ENCODE measurements around the gene RP9. TPM values are rescaled to one million over a fixed set of nuclear protein-coding genes. Genes with fewer than 3 reads are reported as not detected.

The RP9 gene
- total and polyA plus RNA-seq, 9 of the 15 experiments (the other 6 are each of a cell fraction or from before 2014, with no cell fraction given): 10.7 to 44.8 (median 33.4) TPM

DNA sequence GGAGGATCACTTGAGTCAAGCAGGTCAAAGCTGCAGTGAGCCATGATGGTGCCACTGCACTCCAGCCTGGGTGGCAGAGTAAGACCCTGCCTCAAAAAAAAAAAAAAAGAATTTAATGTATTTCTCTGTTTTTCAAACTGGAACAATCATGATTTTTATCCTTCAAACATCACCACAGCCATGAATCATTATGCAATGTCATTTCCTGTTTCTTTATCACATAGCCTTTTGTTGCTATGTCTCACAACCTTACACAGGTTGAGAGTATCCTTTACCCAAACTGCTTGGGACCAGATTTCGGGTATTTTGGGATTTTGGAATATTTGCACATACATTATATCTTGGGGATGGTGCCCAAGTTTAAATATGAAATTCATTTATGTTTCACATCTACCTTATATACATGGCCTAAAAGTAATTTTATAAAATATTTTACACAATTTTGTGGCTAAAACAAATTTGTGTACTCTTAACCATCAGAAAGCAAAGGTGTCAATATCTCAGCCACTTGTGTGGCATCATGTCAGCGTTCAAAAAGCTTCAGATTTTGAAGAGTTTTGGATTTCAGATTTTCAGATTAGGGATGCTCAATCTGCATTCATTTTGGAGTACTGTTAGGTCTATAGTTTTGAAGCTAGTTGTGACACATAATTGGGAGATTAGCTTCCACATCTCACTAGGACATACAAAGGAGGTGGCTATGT is 54.8 kb downstream of the RP9 start (continued):
- TF ChIP-seq, protein P1, sequence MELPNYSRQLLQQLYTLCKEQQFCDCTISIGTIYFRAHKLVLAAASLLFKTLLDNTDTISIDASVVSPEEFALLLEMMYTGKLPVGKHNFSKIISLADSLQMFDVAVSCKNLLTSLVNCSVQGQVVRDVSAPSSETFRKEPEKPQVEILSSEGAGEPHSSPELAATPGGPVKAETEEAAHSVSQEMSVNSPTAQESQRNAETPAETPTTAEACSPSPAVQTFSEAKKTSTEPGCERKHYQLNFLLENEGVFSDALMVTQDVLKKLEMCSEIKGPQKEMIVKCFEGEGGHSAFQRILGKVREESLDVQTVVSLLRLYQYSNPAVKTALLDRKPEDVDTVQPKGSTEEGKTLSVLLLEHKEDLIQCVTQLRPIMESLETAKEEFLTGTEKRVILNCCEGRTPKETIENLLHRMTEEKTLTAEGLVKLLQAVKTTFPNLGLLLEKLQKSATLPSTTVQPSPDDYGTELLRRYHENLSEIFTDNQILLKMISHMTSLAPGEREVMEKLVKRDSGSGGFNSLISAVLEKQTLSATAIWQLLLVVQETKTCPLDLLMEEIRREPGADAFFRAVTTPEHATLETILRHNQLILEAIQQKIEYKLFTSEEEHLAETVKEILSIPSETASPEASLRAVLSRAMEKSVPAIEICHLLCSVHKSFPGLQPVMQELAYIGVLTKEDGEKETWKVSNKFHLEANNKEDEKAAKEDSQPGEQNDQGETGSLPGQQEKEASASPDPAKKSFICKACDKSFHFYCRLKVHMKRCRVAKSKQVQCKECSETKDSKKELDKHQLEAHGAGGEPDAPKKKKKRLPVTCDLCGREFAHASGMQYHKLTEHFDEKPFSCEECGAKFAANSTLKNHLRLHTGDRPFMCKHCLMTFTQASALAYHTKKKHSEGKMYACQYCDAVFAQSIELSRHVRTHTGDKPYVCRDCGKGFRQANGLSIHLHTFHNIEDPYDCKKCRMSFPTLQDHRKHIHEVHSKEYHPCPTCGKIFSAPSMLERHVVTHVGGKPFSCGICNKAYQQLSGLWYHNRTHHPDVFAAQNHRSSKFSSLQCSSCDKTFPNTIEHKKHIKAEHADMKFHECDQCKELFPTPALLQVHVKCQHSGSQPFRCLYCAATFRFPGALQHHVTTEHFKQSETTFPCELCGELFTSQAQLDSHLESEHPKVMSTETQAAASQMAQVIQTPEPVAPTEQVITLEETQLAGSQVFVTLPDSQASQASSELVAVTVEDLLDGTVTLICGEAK (IDR thresholded peaks at IDR 0.05): no peak
- TF ChIP-seq, protein P1 (CRISPR knock-in tag; IDR thresholded peaks at IDR 0.05): no peak
- TF ChIP-seq NR2C1 (IDR thresholded peaks at IDR 0.05) (no peak), NR2C1 (tag; IDR thresholded peaks at IDR 0.05) (no peak), CREM (IDR thresholded peaks at IDR 0.05; ENCODE audit: low read depth) (0 out of 2 replicates have a peak, but pooled peaks have one; percentile 23), ETV1 (tag; conservative IDR thresholded peaks at IDR 0.05; ENCODE audit: low read depth) (peak; percentile 57; the same call in 1 of the 2 replicates), FOXK2 (conservative IDR thresholded peaks at IDR 0.05 in 1 of 2, IDR thresholded peaks at IDR 0.05 in 1 of 2; ENCODE audit: low read depth in 2 of 2) (no peak)
- TF ChIP-seq, protein P2, sequence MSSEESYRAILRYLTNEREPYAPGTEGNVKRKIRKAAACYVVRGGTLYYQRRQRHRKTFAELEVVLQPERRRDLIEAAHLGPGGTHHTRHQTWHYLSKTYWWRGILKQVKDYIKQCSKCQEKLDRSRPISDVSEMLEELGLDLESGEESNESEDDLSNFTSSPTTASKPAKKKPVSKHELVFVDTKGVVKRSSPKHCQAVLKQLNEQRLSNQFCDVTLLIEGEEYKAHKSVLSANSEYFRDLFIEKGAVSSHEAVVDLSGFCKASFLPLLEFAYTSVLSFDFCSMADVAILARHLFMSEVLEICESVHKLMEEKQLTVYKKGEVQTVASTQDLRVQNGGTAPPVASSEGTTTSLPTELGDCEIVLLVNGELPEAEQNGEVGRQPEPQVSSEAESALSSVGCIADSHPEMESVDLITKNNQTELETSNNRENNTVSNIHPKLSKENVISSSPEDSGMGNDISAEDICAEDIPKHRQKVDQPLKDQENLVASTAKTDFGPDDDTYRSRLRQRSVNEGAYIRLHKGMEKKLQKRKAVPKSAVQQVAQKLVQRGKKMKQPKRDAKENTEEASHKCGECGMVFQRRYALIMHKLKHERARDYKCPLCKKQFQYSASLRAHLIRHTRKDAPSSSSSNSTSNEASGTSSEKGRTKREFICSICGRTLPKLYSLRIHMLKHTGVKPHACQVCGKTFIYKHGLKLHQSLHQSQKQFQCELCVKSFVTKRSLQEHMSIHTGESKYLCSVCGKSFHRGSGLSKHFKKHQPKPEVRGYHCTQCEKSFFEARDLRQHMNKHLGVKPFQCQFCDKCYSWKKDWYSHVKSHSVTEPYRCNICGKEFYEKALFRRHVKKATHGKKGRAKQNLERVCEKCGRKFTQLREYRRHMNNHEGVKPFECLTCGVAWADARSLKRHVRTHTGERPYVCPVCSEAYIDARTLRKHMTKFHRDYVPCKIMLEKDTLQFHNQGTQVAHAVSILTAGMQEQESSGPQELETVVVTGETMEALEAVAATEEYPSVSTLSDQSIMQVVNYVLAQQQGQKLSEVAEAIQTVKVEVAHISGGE (CRISPR knock-in tag; IDR thresholded peaks at IDR 0.05): no peak
- TF ChIP-seq, protein P3, sequence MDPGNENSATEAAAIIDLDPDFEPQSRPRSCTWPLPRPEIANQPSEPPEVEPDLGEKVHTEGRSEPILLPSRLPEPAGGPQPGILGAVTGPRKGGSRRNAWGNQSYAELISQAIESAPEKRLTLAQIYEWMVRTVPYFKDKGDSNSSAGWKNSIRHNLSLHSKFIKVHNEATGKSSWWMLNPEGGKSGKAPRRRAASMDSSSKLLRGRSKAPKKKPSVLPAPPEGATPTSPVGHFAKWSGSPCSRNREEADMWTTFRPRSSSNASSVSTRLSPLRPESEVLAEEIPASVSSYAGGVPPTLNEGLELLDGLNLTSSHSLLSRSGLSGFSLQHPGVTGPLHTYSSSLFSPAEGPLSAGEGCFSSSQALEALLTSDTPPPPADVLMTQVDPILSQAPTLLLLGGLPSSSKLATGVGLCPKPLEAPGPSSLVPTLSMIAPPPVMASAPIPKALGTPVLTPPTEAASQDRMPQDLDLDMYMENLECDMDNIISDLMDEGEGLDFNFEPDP (CRISPR knock-in tag; IDR thresholded peaks at IDR 0.05): no peak
- TF ChIP-seq, protein P4, sequence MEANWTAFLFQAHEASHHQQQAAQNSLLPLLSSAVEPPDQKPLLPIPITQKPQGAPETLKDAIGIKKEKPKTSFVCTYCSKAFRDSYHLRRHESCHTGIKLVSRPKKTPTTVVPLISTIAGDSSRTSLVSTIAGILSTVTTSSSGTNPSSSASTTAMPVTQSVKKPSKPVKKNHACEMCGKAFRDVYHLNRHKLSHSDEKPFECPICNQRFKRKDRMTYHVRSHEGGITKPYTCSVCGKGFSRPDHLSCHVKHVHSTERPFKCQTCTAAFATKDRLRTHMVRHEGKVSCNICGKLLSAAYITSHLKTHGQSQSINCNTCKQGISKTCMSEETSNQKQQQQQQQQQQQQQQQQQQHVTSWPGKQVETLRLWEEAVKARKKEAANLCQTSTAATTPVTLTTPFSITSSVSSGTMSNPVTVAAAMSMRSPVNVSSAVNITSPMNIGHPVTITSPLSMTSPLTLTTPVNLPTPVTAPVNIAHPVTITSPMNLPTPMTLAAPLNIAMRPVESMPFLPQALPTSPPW (CRISPR knock-in tag; IDR thresholded peaks at IDR 0.05): no peak
